Esophagus muscularis mucosa (tissue), 4 donors: ENCODE data around the gene DDR1. TPM values are rescaled to one million over a fixed set of nuclear protein-coding genes. Genes with fewer than 3 reads are reported as not detected.

Source experiments
- DNase-seq: peaks from one replicate; pipeline ENCODE4 v3.0.0-alpha.2; 2017; ENCODE audit errors: extremely low spot score
- H3K27ac ChIP-seq, 4 donors: fragments of 200-600 bp; sonication (generic); replicated peaks in 1 of 4; 1 replicate in 3 of 4; 2 replicates in 1 of 4; pipeline ENCODE4 v1.5.1; 2016 to 2019; ENCODE audit warnings: mild to moderate bottlenecking in 1 of 4
- H3K27me3 ChIP-seq, 4 donors: fragments of 200-600 bp; sonication (generic); one replicate each; pipeline versions ENCODE4 v1.5.1 to v1.6.0; 2016 to 2019
- H3K36me3 ChIP-seq, 4 donors: fragments of 200-600 bp; sonication (generic); one replicate each; pipeline ENCODE4 v1.5.1; 2016 to 2019
- H3K4me1 ChIP-seq, 4 donors: fragments of 200-600 bp; sonication (generic); one replicate each; pipeline ENCODE4 v1.5.1; 2016 to 2019
- H3K4me3 ChIP-seq, 4 donors: fragments of 200-600 bp; sonication (generic); 1 replicate in 2 of 4; 2 replicates in 2 of 4; pipeline ENCODE4 v1.5.1; 2016 to 2019; ENCODE audit warnings: mild to moderate bottlenecking in 4 of 4, moderate library complexity in 1 of 4
- H3K9me3 ChIP-seq, 4 donors: fragments of 200-600 bp; sonication (generic); 1 replicate in 3 of 4; 2 replicates in 1 of 4; pipeline ENCODE4 v1.5.1; 2016 to 2019
- EP300 ChIP-seq: sonication (generic); formaldehyde crosslinking; IDR thresholded peaks from one replicate; pipeline ENCODE4 v1.6.1; 2017; ENCODE audit warnings: antibody characterized with exemption
- POLR2A ChIP-seq: fragments of 450-650 bp; IDR thresholded peaks from one replicate; pipeline ENCODE4 v1.6.1; 2017; ENCODE audit warnings: antibody characterized with exemption, moderate library complexity, mild to moderate bottlenecking, low read depth
- POLR2AphosphoS5 ChIP-seq, 2 donors: sonication (generic); formaldehyde crosslinking; IDR thresholded peaks; one replicate each; pipeline ENCODE4 v1.6.1; 2017; ENCODE audit warnings: antibody characterized with exemption in 2 of 2
- WGBS: methylation state at CpG from one replicate; pipeline ENCODE4 v1.1.5; 2018; 5-methylcytosine and 5-hydroxymethylcytosine counted together
- intact Hi-C: fragments of 100-400 bp; cut with DNase I; formaldehyde crosslinking; loops from one replicate; pipeline ENCODE4 v1.15.1; 2023
- total RNA-seq, 4 donors: library from RNA; depleted of rRNA; stranded (reverse); fragments of >200 nt; gene quantifications; one replicate each; pipeline versions ENCODE4 v1.1.0 to v1.2.1, GENCODE V29; 2016
- TF ChIP-seq, protein P1 (sequence below), 3 experiments: fragments of 200-600 bp in 2 of 3; fragments of 450-650 bp in 1 of 3; sonication (generic) in 2 of 3; IDR thresholded peaks; one replicate each; pipeline ENCODE4 v1.5.1; 2017 to 2019; ENCODE audit warnings: antibody characterized with exemption in 3 of 3, mild to moderate bottlenecking in 2 of 3, moderate library complexity in 1 of 3

Gene DDR1
- total RNA-seq, 4 donors from 2014 or later = 10.4 to 37.9 (median 23.3) TPM

DNA sequence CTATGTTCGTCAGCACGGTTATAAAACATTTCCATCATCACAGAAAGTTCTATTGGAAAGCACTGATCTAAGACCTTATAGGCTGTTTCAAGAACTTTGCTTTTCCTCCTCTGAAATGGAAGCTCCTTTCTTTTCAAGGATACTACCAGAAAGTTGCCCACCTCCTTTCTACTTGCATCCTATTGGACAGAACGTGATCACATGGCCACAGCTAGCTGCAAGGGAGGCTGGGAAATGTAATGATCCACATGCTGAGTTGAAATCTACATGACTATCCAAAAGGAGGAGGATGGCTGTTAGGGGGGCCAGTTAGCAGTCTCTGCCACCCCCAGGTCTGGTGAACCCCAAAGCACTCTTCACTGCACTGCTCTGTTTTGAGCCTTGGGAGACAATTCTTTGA lies 44.4 kb downstream of the DDR1 start:
- WGBS = 98% methylated on average over 3 of the region's 3 CpGs
- H3K4me1 ChIP-seq = peaks cover 0 to 8% (median 0%) of the 10 kb centered on the region in 4 donors
- TF ChIP-seq, protein P1, sequence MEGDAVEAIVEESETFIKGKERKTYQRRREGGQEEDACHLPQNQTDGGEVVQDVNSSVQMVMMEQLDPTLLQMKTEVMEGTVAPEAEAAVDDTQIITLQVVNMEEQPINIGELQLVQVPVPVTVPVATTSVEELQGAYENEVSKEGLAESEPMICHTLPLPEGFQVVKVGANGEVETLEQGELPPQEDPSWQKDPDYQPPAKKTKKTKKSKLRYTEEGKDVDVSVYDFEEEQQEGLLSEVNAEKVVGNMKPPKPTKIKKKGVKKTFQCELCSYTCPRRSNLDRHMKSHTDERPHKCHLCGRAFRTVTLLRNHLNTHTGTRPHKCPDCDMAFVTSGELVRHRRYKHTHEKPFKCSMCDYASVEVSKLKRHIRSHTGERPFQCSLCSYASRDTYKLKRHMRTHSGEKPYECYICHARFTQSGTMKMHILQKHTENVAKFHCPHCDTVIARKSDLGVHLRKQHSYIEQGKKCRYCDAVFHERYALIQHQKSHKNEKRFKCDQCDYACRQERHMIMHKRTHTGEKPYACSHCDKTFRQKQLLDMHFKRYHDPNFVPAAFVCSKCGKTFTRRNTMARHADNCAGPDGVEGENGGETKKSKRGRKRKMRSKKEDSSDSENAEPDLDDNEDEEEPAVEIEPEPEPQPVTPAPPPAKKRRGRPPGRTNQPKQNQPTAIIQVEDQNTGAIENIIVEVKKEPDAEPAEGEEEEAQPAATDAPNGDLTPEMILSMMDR (IDR thresholded peaks at IDR 0.05) = no peak
- TF ChIP-seq POLR2AphosphoS5 (IDR thresholded peaks at IDR 0.05) (no peak), POLR2A (no peak), EP300 (no peak)
- H3K36me3 ChIP-seq = peaks cover 8 to 34% (median 29%) of the 10 kb centered on the region in 4 donors
- H3K4me3 ChIP-seq = no peak overlapping the region
- peaks cover 0 to 9% (median 4%) of the 10 kb centered on the region in 4 donors for H3K9me3 ChIP-seq
- no peak for DNase-seq
- intact Hi-C loops = no loop called here
- no peaks in the 10 kb centered on the region for H3K27me3 ChIP-seq
- no peak overlapping the region for H3K27ac ChIP-seq

DNA sequence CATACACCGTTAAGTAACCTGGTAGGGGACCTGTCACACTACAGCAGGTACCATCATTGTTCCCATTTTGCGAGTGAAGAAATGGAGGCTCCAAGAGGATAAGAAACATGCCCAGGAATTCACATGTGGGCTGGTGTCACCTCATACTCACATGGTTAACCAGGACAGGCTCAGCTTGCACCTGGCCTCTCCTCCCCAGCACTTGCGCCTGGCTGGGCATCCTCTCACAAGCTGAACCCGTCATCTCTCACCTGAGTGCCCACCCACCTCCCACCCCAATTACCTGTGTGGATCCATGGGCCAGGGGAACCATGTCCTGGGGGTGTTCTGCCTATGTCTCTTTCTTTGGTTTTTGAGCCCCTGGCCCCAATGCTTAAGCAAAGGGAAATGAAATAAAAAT lies 46.2 kb downstream of the DDR1 start:
- 90% methylated on average over 2 of the region's 4 CpGs for WGBS
- peaks cover 6 to 15% (median 13%) of the 10 kb centered on the region in 4 donors for H3K36me3 ChIP-seq
- intact Hi-C loops = no loop called here
- no peak for DNase-seq
- peaks cover 0 to 8% (median 0%) of the 10 kb centered on the region in 4 donors for H3K4me1 ChIP-seq
- peaks cover 0 to 9% (median 4%) of the 10 kb centered on the region in 4 donors for H3K9me3 ChIP-seq
- TF ChIP-seq POLR2A = no peak
- TF ChIP-seq, protein P1 (IDR thresholded peaks at IDR 0.05) = no peak
- TF ChIP-seq EP300 = no peak
- TF ChIP-seq POLR2AphosphoS5 (IDR thresholded peaks at IDR 0.05) = no peak
- no peaks in the 10 kb centered on the region for H3K27me3 ChIP-seq
- no peak overlapping the region for H3K27ac ChIP-seq
- no peak overlapping the region for H3K4me3 ChIP-seq

DNA sequence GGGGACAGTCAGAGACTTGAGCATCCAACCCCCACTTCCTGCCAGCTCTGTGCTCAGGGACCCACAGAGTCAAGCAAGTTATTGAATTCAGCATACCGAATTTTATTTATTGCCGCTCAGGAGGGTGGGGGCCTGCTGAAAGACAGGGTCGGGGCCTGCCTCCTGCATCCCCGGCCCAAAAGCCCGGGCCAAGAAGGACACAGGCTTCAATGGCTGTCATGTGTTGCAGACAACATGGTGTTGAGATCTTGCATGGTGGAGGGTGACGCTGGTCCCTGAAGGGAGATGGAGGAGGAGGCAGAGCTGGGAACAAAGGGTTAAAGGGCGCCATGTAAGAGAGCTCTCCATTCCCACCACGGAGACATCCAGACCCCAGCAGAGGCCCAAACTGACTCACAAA lies 47.0 kb downstream of the DDR1 start:
- DNase-seq = no peak
- H3K36me3 ChIP-seq = peaks cover 0 to 8% (median 5%) of the 10 kb centered on the region in 4 donors
- no peak overlapping the region for H3K27ac ChIP-seq
- peaks cover 0 to 9% (median 4%) of the 10 kb centered on the region in 4 donors for H3K9me3 ChIP-seq
- no peak overlapping the region for H3K4me3 ChIP-seq
- H3K27me3 ChIP-seq = peaks cover 0 to under 1% (median 0%) of the 10 kb centered on the region in 4 donors
- intact Hi-C loops = no loop called here
- peaks cover 0 to 8% (median 0%) of the 10 kb centered on the region in 4 donors for H3K4me1 ChIP-seq
- WGBS = 85% methylated on average over 8 of the region's 8 CpGs
- TF ChIP-seq, protein P1 (IDR thresholded peaks at IDR 0.05) = no peak
- TF ChIP-seq POLR2AphosphoS5 (IDR thresholded peaks at IDR 0.05) (no peak), POLR2A (no peak), EP300 (no peak)

DNA sequence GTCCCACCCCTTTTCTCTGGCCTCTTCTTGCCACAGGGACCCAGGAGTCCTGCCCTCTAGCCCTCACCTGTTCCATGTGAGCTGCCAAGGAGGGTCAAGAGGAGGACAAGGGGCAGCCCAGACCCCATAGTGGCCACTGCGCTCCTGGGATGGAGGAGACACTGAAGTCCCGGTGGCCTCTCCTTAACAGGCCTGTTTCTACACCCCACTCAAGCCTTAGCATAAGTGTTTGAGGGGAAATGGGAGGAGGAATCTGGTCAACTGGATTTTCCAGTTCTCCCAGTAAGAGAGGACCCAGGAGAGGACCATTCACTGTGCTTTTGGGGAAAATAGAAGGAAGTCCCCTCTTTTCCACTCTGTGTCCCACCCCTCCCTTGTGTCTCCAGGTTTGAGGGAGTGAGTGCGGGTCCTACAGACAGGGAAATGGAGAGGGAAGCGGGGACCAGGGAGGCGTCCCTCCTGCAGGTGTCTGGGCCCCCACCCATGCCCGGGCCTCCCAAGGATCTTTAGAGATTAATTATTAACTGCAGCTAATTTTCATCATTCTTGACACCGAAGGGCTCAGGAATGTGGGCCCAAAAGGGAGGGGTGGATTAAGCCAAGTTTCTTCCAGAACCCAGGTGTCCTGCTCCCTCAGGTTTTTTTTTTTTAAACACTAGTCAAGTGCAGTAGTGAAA lies 47.8 kb downstream of the DDR1 start, which contains the start of gene SFTA2:
TSS of gene SFTA2 (minus strand) at position 202 of the 677 bp plus-strand sequence. CDS start at position 128, 74 bp downstream.
- Histone ChIP-seq H3K27ac (no peak within 1 kb of the TSS), H3K36me3 (no peaks in the 10 kb centered on the region), H3K27me3 (peaks cover 0 to 9% (median 0%) of the 10 kb centered on the region in 4 donors), H3K9me3 (peaks cover 0 to 9% (median 4%) of the 10 kb centered on the region in 4 donors), H3K4me1 (no peaks in the 10 kb centered on the region), H3K4me3 (no peak within 1 kb of the TSS)
- TF ChIP-seq POLR2A (no peak), POLR2AphosphoS5 (IDR thresholded peaks at IDR 0.05) (no peak), EP300 (no peak)
- TF ChIP-seq, protein P1 (IDR thresholded peaks at IDR 0.05) = no peak
- DNase-seq = no peak
- intact Hi-C loops = no loop called here
- 93% methylated on average over 7 of the region's 7 CpGs for WGBS
